Gastrocnemius medialis (tissue), 4 donors: ENCODE measurements around the gene RFT1. TPM values are rescaled to one million over a fixed set of nuclear protein-coding genes. Genes with fewer than 3 reads are reported as not detected.

ENCODE experiments used
- ATAC-seq, 2 donors: fragments of 150-250 bp; one replicate each; pipeline ENCODE4 v1.9.1; 2016
- DNase-seq, 2 donors: peaks; one replicate each; pipeline ENCODE4 v3.0.0-alpha.2; 2019
- H3K27ac ChIP-seq, 4 donors: fragments of 200-600 bp; sonication (generic); 1 replicate in 1 of 4; 2 replicates in 3 of 4; pipeline ENCODE4 v1.5.1; 2016 to 2018; ENCODE audit warnings: mild to moderate bottlenecking in 2 of 4, moderate library complexity in 1 of 4
- H3K27me3 ChIP-seq, 3 donors: fragments of 200-600 bp; sonication (generic) in 2 of 3; 1 replicate in 1 of 3; 2 replicates in 2 of 3; pipeline versions ENCODE4 v1.5.1 to v1.6.0; 2016 to 2019; ENCODE audit warnings: mild to moderate bottlenecking in 1 of 3, moderate library complexity in 1 of 3
- H3K36me3 ChIP-seq, 2 donors: fragments of 200-600 bp; sonication (generic) in 1 of 2; one replicate each; pipeline ENCODE4 v1.5.1; 2017 to 2018
- H3K4me1 ChIP-seq, 2 donors: fragments of 200-600 bp; sonication (generic) in 1 of 2; one replicate each; pipeline ENCODE4 v1.5.1; 2016 to 2017; ENCODE audit warnings: mild to moderate bottlenecking in 2 of 2
- H3K4me3 ChIP-seq, 4 donors: fragments of 200-600 bp; sonication (generic) in 3 of 4; 1 replicate in 1 of 4; 2 replicates in 3 of 4; pipeline ENCODE4 v1.5.1; 2016 to 2019; ENCODE audit warnings: mild to moderate bottlenecking in 2 of 4
- H3K9me3 ChIP-seq, 3 donors: fragments of 200-600 bp; sonication (generic) in 2 of 3; 1 replicate in 1 of 3; 2 replicates in 2 of 3; pipeline ENCODE4 v1.5.1; 2016 to 2019
- CTCF ChIP-seq, 5 experiments: fragments of 450-650 bp in 3 of 5; fragments of 200-600 bp in 2 of 5; sonication (generic) in 2 of 5; IDR thresholded peaks in 4 of 5; conservative IDR thresholded peaks in 1 of 5; 1 replicate in 4 of 5; 2 replicates in 1 of 5; pipeline ENCODE4 v1.5.1; 2016 to 2019; ENCODE audit warnings: antibody characterized with exemption in 5 of 5, mild to moderate bottlenecking in 3 of 5, moderate library complexity in 3 of 5
- POLR2A ChIP-seq, 2 donors: fragments of 450-650 bp; IDR thresholded peaks; one replicate each; pipeline ENCODE4 v1.6.1; 2017; ENCODE audit warnings: antibody characterized with exemption in 2 of 2, mild to moderate bottlenecking in 2 of 2, moderate library complexity in 2 of 2
- in situ Hi-C, 4 donors: fragments of 200-750 bp; cut with MboI; loops; one replicate each; pipeline versions ENCODE4 v1.15.0 to v1.8.0; 2017; ENCODE audit warnings: low sequenced_read_pairs in 4 of 4
- intact Hi-C: fragments of 100-400 bp; cut with DNase I; formaldehyde crosslinking; loops from one replicate; pipeline ENCODE4 v1.15.1; 2023; ENCODE audit warnings: low total_unique reads
- total RNA-seq, 4 donors: library from RNA; depleted of rRNA; stranded (reverse); fragments of >200 nt; gene quantifications; one replicate each; pipeline versions ENCODE4 v1.1.0 to v1.2.3, GENCODE V29; 2016

Gene RFT1
- total RNA-seq, 4 donors from 2014 or later: 2.5 to 5.7 (median 5.2) TPM

GRCh38 chr3:53160660-53161449 lies 30.6 kb upstream of the RFT1 start, which contains the start of gene PRKCD:
Gene PRKCD (plus strand): TSS chr3:53161209. CDS start chr3:53178423, 17,214 bp downstream.
- in situ Hi-C loops: no loop called here
- ATAC-seq (peak; percentile 82 to 87), DNase-seq (peak; percentile 71 to 85)
- peak in 4 of 5 experiments; percentile 55 to 68 (median 63) for TF ChIP-seq CTCF (IDR thresholded peaks at IDR 0.05 in 4 of 5, conservative IDR thresholded peaks at IDR 0.05 in 1 of 5)
- peak; percentile 67 to 80 for TF ChIP-seq POLR2A (IDR thresholded peaks at IDR 0.05)
- no peaks in the 10 kb centered on the region for H3K36me3 ChIP-seq
- intact Hi-C loops: loop anchor here (1.0 to 5.0 kb wide), 4 partner anchors 27 to 1194 kb away; partner anchors contain the start of genes PCBP4 and RFT1
- peak within 1 kb of the TSS; percentile 79 to 87 (median 83) for H3K27ac ChIP-seq
- H3K4me1 ChIP-seq: peaks cover 17 to 20% of the 10 kb centered on the region in 2 donors
- no peaks in the 10 kb centered on the region for H3K9me3 ChIP-seq
- H3K4me3 ChIP-seq: peak within 1 kb of the TSS; percentile 80 to 91 (median 83)
- H3K27me3 ChIP-seq: no peaks in the 10 kb centered on the region

GRCh38 chr3:53160061-53160659 lies 29.9 kb upstream of the RFT1 start:
- intact Hi-C loops (loop anchor here (1.0 to 5.0 kb wide), 4 partner anchors 26 to 1193 kb away; partner anchors contain the start of genes PCBP4 and RFT1), in situ Hi-C loops (no loop called here)
- H3K36me3 ChIP-seq: no peaks in the 10 kb centered on the region
- ATAC-seq (no peak), DNase-seq (no peak)
- no peaks in the 10 kb centered on the region for H3K9me3 ChIP-seq
- TF ChIP-seq CTCF (IDR thresholded peaks at IDR 0.05 in 4 of 5, conservative IDR thresholded peaks at IDR 0.05 in 1 of 5) (peak in 1 of 5 experiments; percentile 44), POLR2A (IDR thresholded peaks at IDR 0.05) (no peak)
- H3K27ac ChIP-seq: peak overlapping the region; percentile 79 to 87 (median 83)
- H3K27me3 ChIP-seq: no peaks in the 10 kb centered on the region
- H3K4me3 ChIP-seq: peak overlapping the region; percentile 80 to 91 (median 83)
- H3K4me1 ChIP-seq: peaks cover 17 to 27% of the 10 kb centered on the region in 2 donors

GRCh38 chr3:53159156-53160060 lies 29.2 kb upstream of the RFT1 start:
- intact Hi-C loops: loop anchor here (1.0 to 5.0 kb wide), 4 partner anchors 25 to 1192 kb away; partner anchors contain the start of genes PCBP4 and RFT1

More at GRCh38 chr3:53159156-53160060, 29.2 kb upstream of the RFT1 start:
- no peak overlapping the region for H3K27ac ChIP-seq
- H3K27me3 ChIP-seq: no peaks in the 10 kb centered on the region
- in situ Hi-C loops: no loop called here
- ATAC-seq (no peak), DNase-seq (no peak)
- H3K36me3 ChIP-seq: no peaks in the 10 kb centered on the region
- no peak overlapping the region for H3K4me3 ChIP-seq
- no peaks in the 10 kb centered on the region for H3K9me3 ChIP-seq
- TF ChIP-seq CTCF (IDR thresholded peaks at IDR 0.05 in 4 of 5, conservative IDR thresholded peaks at IDR 0.05 in 1 of 5) (no peak), POLR2A (IDR thresholded peaks at IDR 0.05) (no peak)
- peaks cover 17 to 27% of the 10 kb centered on the region in 2 donors for H3K4me1 ChIP-seq
